ENCODE results near the gene SNX17. TPM values are rescaled to one million over a fixed set of nuclear protein-coding genes. Genes with fewer than 3 reads are reported as not detected.

The SNX17 gene
- total and polyA plus RNA-seq, 3 experiments from 2014 or later: 122 to 211 (median 130) TPM

DNA sequence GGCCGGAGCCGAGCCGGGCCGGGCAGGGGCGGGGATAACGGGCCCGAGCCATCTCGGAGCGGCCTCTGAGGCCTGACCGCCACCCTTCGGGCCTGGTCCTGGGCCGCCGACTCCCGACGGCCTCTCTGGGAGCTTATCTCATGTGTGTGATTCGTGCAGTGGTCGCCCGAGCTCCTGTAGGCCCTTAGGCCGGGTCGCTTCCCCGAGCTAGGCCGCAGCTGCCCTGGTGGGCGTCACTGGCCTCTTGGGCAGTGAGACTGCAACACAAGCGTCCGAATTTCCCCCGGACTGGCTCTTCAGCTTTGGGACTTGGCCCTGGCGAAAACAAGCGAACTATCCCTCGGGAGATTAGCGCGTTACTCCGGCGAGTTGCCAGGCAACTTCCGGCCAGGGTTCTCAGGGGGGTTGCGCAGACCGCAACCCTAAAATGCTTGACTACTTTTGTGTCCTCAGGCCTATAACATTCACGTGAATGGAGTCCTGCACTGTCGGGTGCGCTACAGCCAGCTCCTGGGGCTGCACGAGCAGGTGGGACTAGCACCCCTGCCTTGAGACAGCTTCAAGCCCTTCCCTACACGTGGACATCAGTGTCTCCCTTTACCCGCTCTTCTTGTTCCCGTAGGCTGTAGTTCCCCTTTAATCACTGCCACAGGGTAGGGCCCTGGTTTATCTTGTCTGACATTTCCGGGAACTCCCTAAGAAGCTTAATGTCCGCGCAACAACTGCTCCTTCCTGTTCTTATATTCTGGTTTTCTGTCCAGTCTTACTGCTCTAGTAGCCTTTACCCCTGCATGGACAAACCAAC, 602 bp downstream of the SNX17 start:
- H3K9me3 ChIP-seq (ENCODE audit: low read length): no peaks in the 10 kb centered on the region
- ChIA-PET POLR2A (interaction anchor here (0.9 to 2.3 kb wide), 5 partner anchors 9 to 284 kb away, joined by 3 to 18 read pairs (median 3); partner anchors contain the start of genes GTF3C2, KHK, NRBP1 and ZNF513), CTCF (interaction anchor here (1.2 to 3.9 kb wide), 6 partner anchors 9 to 68 kb away, joined by 3 to 21 read pairs (median 8); partner anchors contain the start of genes GTF3C2, MPV17, NRBP1 and ZNF513)
- Mint-ChIP-seq H3K4me1 (peaks cover 42 to 50% (median 46%) of the 10 kb centered on the region in 3 donors), H3K27ac (peak overlapping the region; percentile 82 to 99 (median 97)), H3K9me3 (no peaks in the 10 kb centered on the region), H3K36me3 (peaks cover 6 to 84% (median 15%) of the 10 kb centered on the region in 3 donors), H3K4me3 (peak overlapping the region; percentile 89 to 99 (median 97)), H3K27me3 (peaks cover 0 to 2% of the 10 kb centered on the region in 2 donors)
- peak overlapping the region; percentile 87 for H3K27ac ChIP-seq (ENCODE audit: low read depth, low read length)
- H3K36me3 ChIP-seq (ENCODE audit: insufficient read depth, low read length): peaks cover 58% of the 10 kb centered on the region
- peak overlapping the region; percentile 92 for H3K4me3 ChIP-seq (ENCODE audit: low read length)
- no peaks in the 10 kb centered on the region for H3K27me3 ChIP-seq (ENCODE audit: insufficient read depth, low read length, poor library complexity, severe bottlenecking)
- peak in 4 of 5 donors; percentile 22 to 61 (median 31) for DNase-seq
- H3K4me1 ChIP-seq (ENCODE audit: insufficient read depth, low read length): peaks cover 35% of the 10 kb centered on the region

DNA sequence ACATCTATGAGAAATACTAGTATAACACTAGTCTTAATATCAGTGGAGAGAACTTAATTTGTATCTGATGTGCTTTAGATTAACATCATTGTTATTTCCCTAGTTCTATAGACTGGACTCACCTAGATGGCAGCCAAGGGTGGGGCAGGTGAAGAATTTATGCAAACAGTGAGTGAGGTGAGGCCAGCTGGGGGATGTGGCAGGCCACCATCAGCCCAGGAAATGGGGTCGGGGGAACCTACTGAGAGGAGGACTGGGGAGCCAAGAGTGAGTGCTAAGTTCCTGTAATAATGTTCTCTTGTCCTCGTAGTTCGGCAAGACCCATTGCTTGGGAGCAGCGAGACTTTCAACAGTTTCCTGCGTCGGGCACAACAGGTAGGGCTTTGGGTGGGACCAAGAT, 2.5 kb downstream of the SNX17 start:
- H3K4me1 Mint-ChIP-seq: peaks cover 39 to 46% (median 41%) of the 10 kb centered on the region in 3 donors
- no peaks in the 10 kb centered on the region for H3K9me3 Mint-ChIP-seq
- peaks cover 6 to 87% (median 16%) of the 10 kb centered on the region in 3 donors for H3K36me3 Mint-ChIP-seq
- Histone ChIP-seq H3K36me3 (ENCODE audit: insufficient read depth, low read length) (peaks cover 51% of the 10 kb centered on the region), H3K4me3 (ENCODE audit: low read length) (no peak overlapping the region), H3K27ac (ENCODE audit: low read depth, low read length) (no peak overlapping the region), H3K27me3 (ENCODE audit: insufficient read depth, low read length, poor library complexity, severe bottlenecking) (no peaks in the 10 kb centered on the region), H3K9me3 (ENCODE audit: low read length) (no peaks in the 10 kb centered on the region), H3K4me1 (ENCODE audit: insufficient read depth, low read length) (peaks cover 35% of the 10 kb centered on the region)
- H3K27me3 Mint-ChIP-seq: peaks cover 0 to 2% of the 10 kb centered on the region in 2 donors
- H3K27ac Mint-ChIP-seq: peak overlapping the region in 7 of 8 donors; percentile 9 to 97 (median 82)
- no peak for DNase-seq
- CTCF ChIA-PET: interaction anchor here (1.4 kb wide), 1 partner anchor 21 kb away, joined by 3 read pairs; no protein-coding TSS in a partner anchor
- peak overlapping the region in 5 of 7 donors; percentile 25 to 92 (median 47) for H3K4me3 Mint-ChIP-seq
- POLR2A ChIA-PET: interaction anchor here (2.3 kb wide), 1 partner anchor 7 kb away, joined by 18 read pairs; the partner anchor contains the start of gene ZNF513

DNA sequence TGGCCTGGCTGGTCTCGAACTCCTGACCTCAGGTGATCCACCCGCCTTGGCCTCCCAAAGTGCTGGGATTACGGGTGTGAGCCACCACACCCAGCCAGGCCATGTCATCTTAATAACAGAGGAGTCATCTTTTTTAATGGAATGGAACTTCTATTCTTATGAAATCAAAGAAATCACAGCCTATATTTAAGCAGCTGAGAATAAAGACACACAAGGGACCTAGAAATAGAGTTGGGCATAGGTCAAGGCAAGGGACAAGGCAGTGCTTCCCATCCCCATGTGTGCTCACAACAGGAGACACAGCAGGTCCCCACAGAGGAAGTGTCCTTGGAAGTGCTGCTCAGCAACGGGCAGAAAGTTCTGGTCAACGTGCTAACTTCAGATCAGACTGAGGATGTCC, 3.2 kb downstream of the SNX17 start:
- Mint-ChIP-seq H3K27ac (peak overlapping the region in 4 of 8 donors; percentile 29 to 84 (median 70)), H3K4me3 (no peak overlapping the region), H3K4me1 (peaks cover 36 to 45% (median 37%) of the 10 kb centered on the region in 3 donors), H3K9me3 (no peaks in the 10 kb centered on the region), H3K27me3 (peaks cover 0 to 2% of the 10 kb centered on the region in 2 donors), H3K36me3 (peaks cover 6 to 87% (median 16%) of the 10 kb centered on the region in 3 donors)
- peaks cover 31% of the 10 kb centered on the region for H3K4me1 ChIP-seq (ENCODE audit: insufficient read depth, low read length)
- no peak for DNase-seq
- ChIA-PET POLR2A (no interaction called here), CTCF (interaction anchor here (1.4 kb wide), 1 partner anchor 20 kb away, joined by 3 read pairs; no protein-coding TSS in a partner anchor)
- no peaks in the 10 kb centered on the region for H3K9me3 ChIP-seq (ENCODE audit: low read length)
- no peak overlapping the region for H3K27ac ChIP-seq (ENCODE audit: low read depth, low read length)
- H3K36me3 ChIP-seq (ENCODE audit: insufficient read depth, low read length): peaks cover 45% of the 10 kb centered on the region
- no peaks in the 10 kb centered on the region for H3K27me3 ChIP-seq (ENCODE audit: insufficient read depth, low read length, poor library complexity, severe bottlenecking)
- no peak overlapping the region for H3K4me3 ChIP-seq (ENCODE audit: low read length)

DNA sequence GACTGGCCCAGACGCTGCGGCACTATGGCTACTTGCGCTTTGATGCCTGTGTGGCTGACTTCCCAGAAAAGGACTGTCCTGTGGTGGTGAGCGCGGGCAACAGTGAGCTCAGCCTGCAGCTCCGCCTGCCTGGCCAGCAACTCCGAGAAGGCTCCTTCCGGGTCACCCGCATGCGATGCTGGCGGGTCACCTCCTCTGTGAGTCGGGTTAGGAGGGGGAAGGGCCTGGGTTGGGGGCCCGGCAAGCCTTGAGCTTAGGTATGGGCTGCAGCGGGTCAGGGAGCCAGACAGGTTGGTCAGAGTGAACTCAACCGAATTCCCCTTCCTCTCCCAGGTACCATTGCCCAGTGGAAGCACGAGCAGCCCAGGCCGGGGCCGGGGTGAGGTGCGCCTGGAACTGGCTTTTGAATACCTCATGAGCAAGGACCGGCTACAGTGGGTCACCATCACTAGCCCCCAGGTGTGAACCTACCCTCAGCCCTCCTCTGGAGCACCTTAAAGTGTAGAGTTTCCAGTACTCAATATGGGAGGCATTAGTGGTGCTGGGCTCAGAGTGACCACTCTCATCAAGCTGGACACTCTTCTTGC, 5.2 kb downstream of the SNX17 start:
- POLR2A ChIA-PET: interaction anchor here (0.6 kb wide), 1 partner anchor 8 kb away, joined by 3 read pairs; no protein-coding TSS in a partner anchor
- Mint-ChIP-seq H3K9me3 (no peaks in the 10 kb centered on the region), H3K4me1 (peaks cover 36 to 45% (median 41%) of the 10 kb centered on the region in 3 donors), H3K4me3 (peak overlapping the region in 1 of 7 donors; percentile 32), H3K36me3 (peaks cover 6 to 83% (median 17%) of the 10 kb centered on the region in 3 donors), H3K27ac (no peak overlapping the region), H3K27me3 (peaks cover 0 to 2% of the 10 kb centered on the region in 2 donors)
- peaks cover 45% of the 10 kb centered on the region for H3K36me3 ChIP-seq (ENCODE audit: insufficient read depth, low read length)
- no peak overlapping the region for H3K4me3 ChIP-seq (ENCODE audit: low read length)
- no peaks in the 10 kb centered on the region for H3K9me3 ChIP-seq (ENCODE audit: low read length)
- H3K4me1 ChIP-seq (ENCODE audit: insufficient read depth, low read length): peaks cover 33% of the 10 kb centered on the region
- no peaks in the 10 kb centered on the region for H3K27me3 ChIP-seq (ENCODE audit: insufficient read depth, low read length, poor library complexity, severe bottlenecking)
- DNase-seq: no peak
- no peak overlapping the region for H3K27ac ChIP-seq (ENCODE audit: low read depth, low read length)
- CTCF ChIA-PET: no interaction called here

DNA sequence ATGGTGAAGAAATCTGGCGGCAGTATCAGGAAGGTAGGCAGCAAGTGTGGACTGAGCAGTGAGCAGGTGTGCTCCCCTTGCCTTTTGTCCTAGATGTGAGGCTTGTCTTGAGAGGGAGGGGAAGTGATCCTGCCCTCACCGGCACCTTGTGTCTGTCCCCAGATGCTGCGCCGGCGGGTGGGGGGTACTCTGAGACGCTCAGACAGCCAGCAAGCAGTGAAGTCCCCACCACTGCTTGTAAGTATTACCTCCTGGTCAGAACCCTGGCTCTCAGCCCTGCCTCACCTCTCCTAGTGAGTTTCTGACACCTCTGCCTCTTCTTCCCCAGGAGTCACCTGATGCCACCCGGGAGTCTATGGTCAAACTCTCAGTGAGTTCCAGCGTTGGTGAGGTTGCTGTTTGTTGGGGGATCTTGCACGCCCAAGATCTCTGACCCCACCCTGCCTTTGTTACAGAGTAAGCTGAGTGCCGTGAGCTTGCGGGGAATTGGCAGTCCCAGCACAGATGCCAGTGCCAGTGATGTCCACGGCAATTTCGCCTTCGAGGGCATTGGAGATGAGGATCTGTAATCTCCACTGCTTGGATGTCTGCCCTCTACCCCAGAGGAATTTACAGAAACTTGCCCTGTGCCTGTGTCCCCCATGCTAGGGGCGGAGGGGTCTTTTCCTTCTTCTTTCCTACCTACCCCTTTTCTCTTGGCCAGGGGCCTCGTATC, 5.9 kb downstream of the SNX17 start:
- Mint-ChIP-seq H3K9me3 (no peaks in the 10 kb centered on the region), H3K4me3 (peak overlapping the region in 2 of 7 donors; percentile 20 to 68), H3K36me3 (peaks cover 6 to 86% (median 17%) of the 10 kb centered on the region in 3 donors), H3K27me3 (peaks cover 0 to 2% of the 10 kb centered on the region in 2 donors), H3K4me1 (peaks cover 37 to 50% (median 45%) of the 10 kb centered on the region in 3 donors), H3K27ac (peak overlapping the region in 2 of 8 donors; percentile 65 to 72)
- Histone ChIP-seq H3K4me1 (ENCODE audit: insufficient read depth, low read length) (peaks cover 37% of the 10 kb centered on the region), H3K27ac (ENCODE audit: low read depth, low read length) (no peak overlapping the region), H3K9me3 (ENCODE audit: low read length) (no peaks in the 10 kb centered on the region), H3K4me3 (ENCODE audit: low read length) (no peak overlapping the region), H3K36me3 (ENCODE audit: insufficient read depth, low read length) (peaks cover 45% of the 10 kb centered on the region), H3K27me3 (ENCODE audit: insufficient read depth, low read length, poor library complexity, severe bottlenecking) (no peaks in the 10 kb centered on the region)
- no peak for DNase-seq
- POLR2A ChIA-PET: interaction anchor here (0.6 kb wide), 1 partner anchor 8 kb away, joined by 3 read pairs; no protein-coding TSS in a partner anchor
- CTCF ChIA-PET: no interaction called here

DNA sequence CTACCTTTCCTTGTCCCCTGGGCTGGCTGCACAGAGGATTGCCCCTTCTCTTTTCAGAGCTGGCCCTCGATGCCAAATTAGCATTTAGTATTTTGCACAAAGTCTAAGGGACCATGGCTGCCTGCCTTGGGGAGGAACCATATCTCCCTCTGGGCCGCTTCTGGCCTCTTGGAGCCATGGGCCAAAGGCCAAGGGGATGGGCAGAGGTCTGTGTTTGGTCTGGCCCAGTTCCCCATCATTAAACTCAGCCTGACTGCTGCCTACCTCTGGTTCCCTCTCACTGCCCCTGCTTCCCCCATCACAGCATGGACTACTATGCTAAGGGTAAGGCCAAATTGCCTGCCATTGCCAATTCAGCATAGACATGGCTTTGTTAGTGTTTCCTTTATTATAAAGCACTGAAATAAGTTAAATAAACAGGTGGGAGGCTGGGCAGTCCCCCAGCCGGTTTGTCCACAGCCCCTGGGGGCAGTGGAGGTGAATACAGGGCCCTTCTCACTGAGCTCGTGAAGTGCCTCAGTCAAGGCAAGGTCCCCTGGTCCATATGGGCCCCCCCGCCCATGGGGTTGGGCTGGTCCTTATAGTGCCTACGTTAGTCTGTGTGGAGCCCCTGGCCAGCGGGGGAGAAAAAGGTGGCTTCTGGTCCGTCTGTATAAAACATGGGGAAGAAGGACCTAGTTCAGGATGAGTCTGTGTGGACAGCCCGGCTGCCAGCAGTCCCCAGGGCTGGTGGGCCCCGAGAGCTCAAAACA, 6.6 kb downstream of the SNX17 start:
- Histone ChIP-seq H3K27me3 (ENCODE audit: insufficient read depth, low read length, poor library complexity, severe bottlenecking) (no peaks in the 10 kb centered on the region), H3K27ac (ENCODE audit: low read depth, low read length) (no peak overlapping the region), H3K4me3 (ENCODE audit: low read length) (no peak overlapping the region), H3K36me3 (ENCODE audit: insufficient read depth, low read length) (peaks cover 45% of the 10 kb centered on the region), H3K9me3 (ENCODE audit: low read length) (no peaks in the 10 kb centered on the region), H3K4me1 (ENCODE audit: insufficient read depth, low read length) (peaks cover 31% of the 10 kb centered on the region)
- ChIA-PET CTCF (no interaction called here), POLR2A (no interaction called here)
- Mint-ChIP-seq H3K4me3 (peak overlapping the region in 2 of 7 donors; percentile 61 to 68), H3K27ac (peak overlapping the region in 2 of 8 donors; percentile 47 to 72), H3K9me3 (no peaks in the 10 kb centered on the region), H3K27me3 (peaks cover 0 to 2% of the 10 kb centered on the region in 2 donors), H3K36me3 (peaks cover 6 to 89% (median 17%) of the 10 kb centered on the region in 3 donors), H3K4me1 (peaks cover 37 to 48% (median 44%) of the 10 kb centered on the region in 3 donors)
- no peak for DNase-seq

DNA sequence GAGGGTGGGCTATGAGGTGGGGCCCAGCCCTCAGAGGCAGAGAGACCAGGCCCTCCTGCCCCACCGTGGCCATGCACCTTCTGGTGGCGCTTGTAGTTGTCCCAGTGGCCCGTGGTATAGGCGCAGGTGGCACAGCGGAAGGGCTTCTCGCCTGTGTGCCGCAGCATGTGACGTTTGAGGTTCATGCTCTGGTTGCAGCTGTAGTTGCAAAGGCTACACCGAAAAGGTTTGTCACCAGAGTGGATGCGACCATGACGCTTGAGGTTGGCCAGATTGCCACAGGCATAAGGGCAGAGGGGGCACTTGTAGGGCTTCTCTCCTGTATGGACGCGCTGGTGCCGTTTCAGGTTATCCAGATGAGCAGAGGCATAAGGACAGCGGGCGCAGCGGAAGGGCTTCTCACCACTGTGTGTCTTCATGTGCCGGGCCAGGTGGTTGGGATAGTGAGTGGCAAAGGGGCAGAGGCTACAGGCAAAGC, 7.2 kb downstream of the SNX17 start:
- H3K27ac ChIP-seq (ENCODE audit: low read depth, low read length): no peak overlapping the region
- peaks cover 44% of the 10 kb centered on the region for H3K36me3 ChIP-seq (ENCODE audit: insufficient read depth, low read length)
- Mint-ChIP-seq H3K27me3 (peaks cover 0 to 2% of the 10 kb centered on the region in 2 donors), H3K4me3 (peak overlapping the region in 4 of 7 donors; percentile 26 to 80 (median 32)), H3K4me1 (peaks cover 32 to 42% (median 38%) of the 10 kb centered on the region in 3 donors), H3K36me3 (peaks cover 3 to 90% (median 16%) of the 10 kb centered on the region in 3 donors), H3K27ac (peak overlapping the region in 5 of 8 donors; percentile 5 to 90 (median 72)), H3K9me3 (no peaks in the 10 kb centered on the region)
- H3K27me3 ChIP-seq (ENCODE audit: insufficient read depth, low read length, poor library complexity, severe bottlenecking): no peaks in the 10 kb centered on the region
- POLR2A ChIA-PET: no interaction called here
- DNase-seq: no peak
- H3K9me3 ChIP-seq (ENCODE audit: low read length): no peaks in the 10 kb centered on the region
- peaks cover 25% of the 10 kb centered on the region for H3K4me1 ChIP-seq (ENCODE audit: insufficient read depth, low read length)
- CTCF ChIA-PET: no interaction called here
- no peak overlapping the region for H3K4me3 ChIP-seq (ENCODE audit: low read length)
